GM15510 (cell line): ENCODE measurements around the gene CEP83.

Source experiments
- POLR2A ChIP-seq: IDR thresholded peaks from 3 replicates; pipeline ENCODE4 v1.6.1; 2011; ENCODE audit warnings: borderline replicate concordance; ENCODE audit not compliant: insufficient read length; ENCODE audit errors: extremely low read depth

The CEP83 gene

DNA sequence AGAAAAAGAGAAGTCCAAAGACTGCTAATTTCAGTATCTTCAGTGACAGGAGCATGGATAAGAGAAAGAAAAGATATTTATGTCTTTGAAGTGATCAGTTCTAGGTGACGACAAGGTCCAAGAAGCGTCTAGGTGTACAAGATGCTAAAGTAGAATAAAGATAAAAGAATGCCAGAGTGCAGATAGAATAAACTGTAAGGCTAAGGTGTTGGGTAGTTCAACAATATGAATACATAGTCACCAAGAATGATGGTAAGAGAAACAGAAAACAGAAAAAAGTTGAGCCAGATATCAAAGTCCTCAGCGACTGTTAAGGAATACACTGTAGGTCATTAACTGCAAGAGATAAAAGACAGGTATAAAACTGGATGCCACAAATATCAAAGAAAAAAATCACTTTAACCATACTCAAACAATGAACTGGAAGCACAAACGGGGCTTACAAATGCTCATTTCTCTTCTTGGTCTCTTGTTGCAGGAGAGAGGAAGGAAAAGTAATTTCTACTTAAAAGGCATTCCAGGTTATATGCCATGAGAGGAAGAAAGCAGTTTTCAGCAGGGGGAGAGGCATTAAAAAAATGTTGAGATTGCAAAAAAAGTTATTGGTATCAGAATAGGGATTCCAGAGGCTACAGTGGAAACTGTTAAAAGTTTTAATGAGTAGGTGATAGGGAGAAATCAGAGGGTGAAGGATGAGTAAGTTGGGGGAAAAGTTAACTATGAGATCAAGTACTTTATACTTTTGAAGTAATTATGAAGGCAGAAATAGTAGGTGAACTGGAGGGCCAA lies 121.5 kb downstream of the CEP83 start:
- no peak for TF ChIP-seq POLR2A

DNA sequence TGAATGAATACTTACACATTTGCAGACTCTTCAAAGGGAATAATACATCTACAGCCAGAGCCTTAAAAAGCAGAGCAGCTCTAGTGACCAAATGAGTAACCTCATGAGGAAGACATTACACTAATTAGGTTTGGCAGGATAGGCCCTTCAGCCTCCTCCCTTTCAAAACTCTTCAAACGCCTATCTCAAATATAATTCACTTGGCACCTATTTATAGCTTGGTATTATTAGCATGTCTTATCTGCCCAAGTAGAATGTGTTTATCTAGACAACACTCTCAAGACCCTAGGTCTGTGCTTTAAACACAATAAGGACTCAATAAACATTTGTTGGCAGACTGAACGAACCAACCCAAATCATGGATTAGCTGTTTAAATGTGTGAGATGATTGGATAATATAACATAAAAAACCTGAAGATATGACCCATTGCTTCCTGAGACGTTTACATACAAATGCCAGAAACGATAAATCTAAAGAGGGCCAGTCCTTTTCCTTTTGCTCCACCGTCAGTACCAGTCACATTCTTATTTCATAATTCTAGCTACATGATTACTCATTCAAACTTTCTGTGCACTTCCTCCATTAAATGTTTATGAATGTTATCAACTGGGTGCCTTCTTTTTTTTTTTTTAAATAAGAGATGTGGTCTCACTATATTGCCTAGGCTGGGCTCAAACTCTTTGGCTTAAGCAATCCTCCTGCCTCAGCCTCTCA lies 123.3 kb downstream of the CEP83 start:
- TF ChIP-seq POLR2A: no peak

DNA sequence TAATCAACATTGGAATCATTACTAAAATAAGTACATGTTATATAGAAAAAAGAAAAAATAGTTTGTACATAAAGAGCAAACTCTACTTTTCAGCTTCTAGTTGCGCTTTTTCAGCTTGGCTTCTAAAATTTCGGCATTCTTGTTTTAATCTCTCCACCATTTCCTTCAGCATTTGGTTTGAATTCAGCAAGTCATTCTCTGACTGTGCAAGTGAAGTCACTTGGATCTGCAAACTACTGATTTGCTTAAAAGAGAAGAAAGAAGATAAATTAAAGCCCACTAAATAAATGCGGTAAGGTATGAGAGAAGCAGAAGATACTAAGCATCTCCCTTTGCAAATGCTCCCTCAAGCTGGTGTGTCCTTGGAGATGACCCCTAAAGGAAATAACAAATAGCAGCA lies 126.3 kb downstream of the CEP83 start:
- TF ChIP-seq POLR2A: no peak

GRCh38 chr12:94329366-94329765 lies 130.3 kb downstream of the CEP83 start:
- no peak for TF ChIP-seq POLR2A

DNA sequence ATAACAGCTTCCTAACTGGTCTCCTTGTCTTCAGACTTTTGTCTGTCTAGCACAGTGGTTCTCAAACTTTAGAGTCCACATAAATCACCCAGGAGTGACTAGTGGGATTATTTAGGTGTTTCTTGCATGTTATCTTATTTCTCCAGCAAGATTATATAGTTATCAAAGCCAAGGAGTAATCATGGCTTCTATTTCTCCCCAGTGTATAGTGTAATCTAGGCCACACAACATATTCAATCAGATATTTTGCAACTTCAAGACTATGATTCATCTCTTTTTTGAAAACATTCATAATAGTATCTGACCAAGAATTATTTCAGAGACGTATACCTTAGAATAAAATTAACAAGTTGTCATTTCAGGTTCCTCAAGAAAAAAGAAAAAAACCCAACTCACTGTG lies 131.9 kb downstream of the CEP83 start:
- TF ChIP-seq POLR2A: no peak

DNA sequence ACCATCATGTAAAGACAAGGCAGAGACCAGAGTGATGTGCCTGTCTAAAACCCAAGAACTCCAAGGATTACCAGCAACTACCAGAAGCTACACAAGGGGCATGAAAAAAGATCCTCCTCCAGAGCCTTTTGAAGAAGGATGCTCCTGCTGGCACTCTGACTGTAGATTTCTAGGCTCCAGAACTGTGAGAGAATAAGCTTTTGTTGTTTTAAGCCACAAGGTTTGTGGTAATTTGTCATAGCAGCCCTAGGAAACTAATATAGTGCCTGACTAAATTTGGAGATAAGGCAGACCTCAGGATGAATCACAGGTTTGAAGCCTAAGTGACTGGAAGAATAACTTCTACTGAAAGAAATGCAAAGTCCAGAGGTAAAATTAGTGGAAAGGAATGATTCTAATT lies 132.9 kb downstream of the CEP83 start:
- TF ChIP-seq POLR2A: no peak

- no peak for TF ChIP-seq POLR2A
These were observed 133.4 kb downstream of the CEP83 start for GRCh38 chr12:94326234-94326633.

DNA sequence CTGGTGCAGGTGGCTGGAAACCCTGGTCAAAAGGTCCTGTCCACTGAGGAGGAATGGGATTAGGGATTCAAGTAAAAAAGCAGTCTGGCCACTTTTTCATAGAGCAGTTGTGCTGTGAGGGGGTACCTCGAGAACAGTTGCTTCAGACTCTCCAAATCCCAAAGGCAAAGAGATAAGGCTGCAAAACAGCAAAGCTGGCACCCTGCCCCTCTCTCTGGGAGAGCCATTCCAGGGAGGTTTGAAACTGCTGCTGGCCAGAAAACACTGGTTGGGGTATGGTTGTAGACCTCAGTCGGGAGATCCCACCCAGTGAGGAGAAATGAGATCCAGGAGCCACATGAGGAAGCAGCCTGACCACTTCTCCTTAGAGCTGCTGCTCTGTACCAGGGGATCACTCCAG lies 137.3 kb downstream of the CEP83 start:
- no peak for TF ChIP-seq POLR2A

GRCh38 chr12:94320109-94320508 lies 139.6 kb downstream of the CEP83 start:
- TF ChIP-seq POLR2A: no peak

GRCh38 chr12:94318181-94318580 lies 141.5 kb downstream of the CEP83 start:
- TF ChIP-seq POLR2A: no peak

GRCh38 chr12:94312378-94312777 lies 147.3 kb downstream of the CEP83 start:
- no peak for TF ChIP-seq POLR2A

DNA sequence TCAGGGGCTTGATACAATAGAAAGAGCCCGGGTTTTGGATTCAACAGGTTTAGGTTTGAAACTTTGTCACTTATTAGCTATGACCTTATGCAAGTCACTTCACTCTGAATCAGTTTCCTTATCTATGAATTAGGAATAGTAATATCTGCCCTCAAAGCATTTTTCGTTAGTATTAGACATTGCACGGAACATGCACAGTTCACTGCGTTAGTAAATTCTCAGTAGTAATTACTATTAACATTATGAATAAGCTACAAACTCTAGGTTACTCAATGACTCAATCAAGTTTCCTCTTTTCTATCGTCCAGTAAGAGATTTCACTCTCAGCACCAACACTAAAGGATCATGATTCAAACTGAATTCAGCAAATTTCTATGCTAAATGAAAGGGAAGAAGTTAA lies 150.3 kb downstream of the CEP83 start:
- no peak for TF ChIP-seq POLR2A

DNA sequence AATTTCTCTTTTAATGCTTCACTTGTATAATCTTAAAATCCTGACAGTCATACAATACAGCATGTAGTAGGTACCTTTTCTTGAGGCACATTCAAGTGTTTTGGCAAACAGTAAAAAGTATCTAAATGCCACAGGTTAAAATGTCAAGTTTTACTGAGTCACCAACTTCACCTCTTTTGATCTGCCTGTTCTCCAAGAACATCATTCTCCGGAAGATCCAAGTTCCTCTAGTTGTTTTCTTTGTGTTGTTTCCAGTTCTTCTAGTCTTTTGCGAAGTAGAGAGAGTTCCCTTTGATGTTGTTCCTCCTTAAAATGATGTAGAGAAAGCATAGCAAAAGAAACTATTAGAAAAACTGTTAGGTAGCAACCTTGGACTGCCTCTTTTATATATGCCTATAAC lies 151.1 kb downstream of the CEP83 start:
- TF ChIP-seq POLR2A: no peak

DNA sequence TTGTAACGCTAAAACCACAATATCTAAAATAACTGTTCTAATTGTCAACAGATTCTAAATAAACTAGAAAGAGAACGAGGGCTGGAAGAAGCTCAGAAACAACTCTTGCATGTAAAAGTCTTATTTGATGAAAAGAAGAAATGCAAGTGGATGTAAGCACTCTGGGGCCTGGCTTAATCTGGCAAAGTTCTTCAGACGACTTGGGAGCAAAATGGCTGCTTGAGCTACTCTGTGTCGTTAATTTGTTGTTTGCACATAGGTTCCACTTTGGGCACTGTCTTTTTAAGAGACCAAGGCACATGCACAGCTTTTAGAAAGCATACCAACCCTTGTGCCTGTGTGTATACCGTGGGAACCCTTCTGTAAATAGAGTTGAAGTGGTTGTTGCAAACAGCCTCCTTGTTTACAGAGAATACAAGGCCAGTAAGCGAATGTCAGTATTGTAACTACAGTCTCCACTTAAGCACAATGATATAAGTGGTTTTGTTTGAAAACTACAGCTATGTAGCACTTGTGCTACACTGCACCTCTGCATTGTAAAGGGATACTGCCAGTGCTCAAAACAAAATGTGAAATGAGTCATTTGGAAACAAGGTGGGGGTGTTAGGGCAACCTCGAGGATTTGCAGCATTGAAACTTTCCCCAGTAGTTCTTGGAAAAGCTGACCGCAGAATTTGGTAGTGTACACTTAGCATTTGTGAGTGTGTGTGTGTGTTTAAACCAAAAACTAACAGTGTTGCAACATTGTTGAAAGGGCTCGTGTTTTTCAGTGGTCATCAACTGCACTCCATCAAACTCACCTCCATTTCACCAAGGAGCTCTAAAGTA lies 154.3 kb downstream of the CEP83 start:
- peak; percentile 2 for TF ChIP-seq POLR2A

GRCh38 chr12:94304566-94305061 lies 155.1 kb downstream of the CEP83 start:
- no peak for TF ChIP-seq POLR2A
